K562 (cell line): ENCODE measurements around the gene ZNF180. TPM values are rescaled to one million over a fixed set of nuclear protein-coding genes. Genes with fewer than 3 reads are reported as not detected.
A peak's percentile ranks its signal among the peaks of the same experiment; 100 is the strongest.

Source experiments
- ATF1 ChIP-seq, 2 experiments: fragments of 450-650 bp in 1 of 2; IDR thresholded peaks; 2 replicates each; pipeline ENCODE4 v1.6.1; 2016; ENCODE audit warnings: missing compliant biosample characterization in 1 of 2, missing genetic modification characterization in 1 of 2
- BACH1 ChIP-seq: fragments of 200-800 bp; sonication (Bioruptor generic); IDR thresholded peaks from 2 replicates; pipeline ENCODE4 v1.6.1; 2016; ENCODE audit warnings: missing genetic modification characterization, missing compliant biosample characterization
- CC2D1A ChIP-seq: fragments of 450-650 bp; IDR thresholded peaks from 2 replicates; pipeline ENCODE4 v1.6.1; 2017; ENCODE audit warnings: mild to moderate bottlenecking
- ELF4 ChIP-seq: fragments of 450-650 bp; formaldehyde crosslinking; IDR thresholded peaks from 2 replicates; pipeline ENCODE4 v1.4.0; 2022; ENCODE audit warnings: missing genetic modification characterization
- HDAC8 ChIP-seq: fragments of 450-650 bp; IDR thresholded peaks from 2 replicates; pipeline ENCODE4 v1.6.1; 2016; ENCODE audit warnings: mild to moderate bottlenecking, missing genetic modification characterization, moderate library complexity, missing compliant biosample characterization
- ILK ChIP-seq: fragments of 450-650 bp; IDR thresholded peaks from 2 replicates; pipeline ENCODE4 v1.6.1; 2016; ENCODE audit warnings: missing genetic modification characterization, low read depth, mild to moderate bottlenecking, missing compliant biosample characterization, moderate library complexity, borderline replicate concordance
- JUND ChIP-seq, 2 experiments: IDR thresholded peaks; 2 replicates in 1 of 2; 3 replicates in 1 of 2; pipeline ENCODE4 v1.6.1; 2011; ENCODE audit warnings: borderline replicate concordance in 2 of 2, low read depth in 2 of 2, low read length in 2 of 2, improper control_type of control experiment in 1 of 2, missing biosample characterization in 1 of 2, missing genetic modification characterization in 1 of 2, missing genetic modification reagents in 1 of 2
- MEIS2 ChIP-seq: fragments of 450-650 bp; IDR thresholded peaks from 2 replicates; pipeline ENCODE4 v1.6.1; 2014; ENCODE audit warnings: mild to moderate bottlenecking; ENCODE audit not compliant: partially characterized antibody
- MXI1 ChIP-seq: IDR thresholded peaks from 2 replicates; pipeline ENCODE4 v1.6.1; 2011; ENCODE audit warnings: low read depth, mild to moderate bottlenecking, improper control_type of control experiment, low read length
- RBFOX2 ChIP-seq: fragments of 200-400 bp; formaldehyde crosslinking; IDR thresholded peaks from 2 replicates; pipeline ENCODE4 v1.6.1; 2017; ENCODE audit warnings: low read depth, mild to moderate bottlenecking, low read length, moderate library complexity
- SNIP1 ChIP-seq: fragments of 450-650 bp; IDR thresholded peaks from 2 replicates; pipeline ENCODE4 v1.7.1; 2017; ENCODE audit warnings: low read depth, mild to moderate bottlenecking
- ZNF445 ChIP-seq: fragments of 250-450 bp; sonication (Bioruptor Pico); IDR thresholded peaks from 2 replicates; pipeline ENCODE4 v1.4.0; 2020; ENCODE audit warnings: low read depth, mild to moderate bottlenecking, moderate library complexity
- ZNF644 ChIP-seq: fragments of 200-800 bp; sonication (Bioruptor generic); IDR thresholded peaks from 2 replicates; pipeline ENCODE4 v1.6.1; 2016; ENCODE audit warnings: low read depth, missing genetic modification characterization, missing compliant biosample characterization
- polyA plus RNA-seq, 8 experiments: library from polyadenylated mRNA; depleted of rRNA in 4 of 8; stranded (reverse) in 5 of 8; unstranded in 3 of 8; fragments of >200 nt; fragmentation: Nextera tagmentation in 2 of 8; fragmentation: Illumina TruSeq in 1 of 8; extraction: Ambion mirVana in 2 of 8; extraction: Trizol in 1 of 8; gene quantifications; 2 replicates each; pipeline versions ENCODE4 v1.2.1 to v1.2.3, GENCODE V29; 2011 to 2014; ENCODE audit warnings: inconsistent platforms in 1 of 8, missing spikeins in 1 of 8
- total RNA-seq, 7 experiments: library from RNA; depleted of rRNA in 6 of 7; stranded (reverse); fragments of >200 nt in 6 of 7; fragmentation: Illumina TruSeq in 2 of 7; extraction: Trizol in 2 of 7; gene quantifications; 2 replicates each; pipeline versions ENCODE4 v1.2.1 to v1.2.3, GENCODE V29; 2011 to 2021; ENCODE audit warnings: low replicate concordance in 1 of 7
- TF ChIP-seq, protein P1 (sequence below): IDR thresholded peaks from 2 replicates; pipeline ENCODE4 v1.6.1; 2016; ENCODE audit warnings: missing genetic modification characterization, missing compliant biosample characterization
- TF ChIP-seq, protein P2 (sequence below): sonication (generic); formaldehyde crosslinking; IDR thresholded peaks from 2 replicates; pipeline ENCODE4 v1.8.0; 2022; ENCODE audit warnings: missing genetic modification reagents, mild to moderate bottlenecking, borderline replicate concordance
- TF ChIP-seq, protein P3 (sequence below), 2 experiments: fragments of 200-800 bp in 1 of 2; sonication (Bioruptor generic) in 1 of 2; sonication (generic) in 1 of 2; formaldehyde crosslinking in 1 of 2; IDR thresholded peaks in 1 of 2; conservative IDR thresholded peaks in 1 of 2; 2 replicates each; pipeline versions ENCODE4 v1.5.0 to v1.6.1; 2016 to 2020; ENCODE audit warnings: missing compliant biosample characterization in 1 of 2, missing genetic modification characterization in 1 of 2, missing genetic modification reagents in 1 of 2
- TF ChIP-seq, protein P4 (sequence below): fragments of 250-450 bp; sonication (Bioruptor Pico); IDR thresholded peaks from 2 replicates; pipeline ENCODE4 v1.4.0; 2020; ENCODE audit warnings: mild to moderate bottlenecking, moderate library complexity, borderline replicate concordance

ZNF180 gene
- total and polyA plus RNA-seq, 9 of the 15 experiments (the other 6 are each of a cell fraction or from before 2014, with no cell fraction given): 1.8 to 8.7 (median 5.9) TPM

DNA sequence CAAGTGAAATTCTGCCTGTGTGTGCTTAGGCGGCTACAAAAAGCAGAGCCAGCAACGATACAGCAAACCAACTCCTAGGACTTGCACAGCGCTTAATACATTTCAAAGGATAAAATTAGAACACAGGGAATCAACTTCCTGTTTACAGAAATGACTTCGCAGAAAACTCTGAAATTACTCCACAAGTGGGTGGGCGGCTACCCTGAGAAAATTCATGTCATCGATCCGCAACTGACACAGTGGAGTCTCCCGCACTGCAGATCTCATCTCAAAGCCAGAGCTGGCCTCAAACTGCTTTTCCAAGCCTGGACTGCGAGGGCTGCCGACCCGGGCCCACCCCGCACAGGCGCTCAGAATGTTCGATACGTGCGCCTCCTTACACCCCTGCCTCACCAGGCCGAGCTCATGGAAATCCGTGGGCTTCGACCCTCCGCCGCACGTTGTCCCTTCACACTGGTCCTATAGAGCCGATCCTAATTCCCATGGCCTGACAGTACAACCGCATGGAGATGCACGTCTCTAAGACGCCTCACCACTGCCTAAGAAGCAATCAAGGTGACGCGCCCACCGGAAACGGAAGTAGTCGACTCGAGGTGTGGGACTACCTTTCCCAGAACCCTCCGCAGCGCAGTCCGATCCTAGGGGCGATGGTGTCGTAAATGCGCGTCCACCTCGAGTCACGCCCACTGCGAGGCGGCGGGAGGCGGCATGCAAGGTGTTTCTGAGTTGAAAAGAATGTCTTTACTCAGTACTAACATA is 52.2 kb downstream of the ZNF180 start, which contains the start of gene ZNF229 (continued):
- TF ChIP-seq RBFOX2 (peak; percentile 59), ZNF644 (no peak), CC2D1A (no peak), ATF1 (CRISPR knock-in tag; IDR thresholded peaks at IDR 0.05) (no peak), ATF1 (tag; IDR thresholded peaks at IDR 0.05) (peak; percentile 85), JUND (IDR thresholded peaks at IDR 0.05; ENCODE audit: borderline replicate concordance, low read depth, low read length) (no peak), JUND (tag; IDR thresholded peaks at IDR 0.05; ENCODE audit: borderline replicate concordance, low read depth, low read length) (0 out of 3 replicates have a peak, but pooled peaks have one; percentile 14), ILK (tag) (no peak), BACH1 (no peak), ELF4 (CRISPR knock-in tag) (no peak), MXI1 (no peak), ZNF445 (CRISPR knock-in tag) (no peak), MEIS2 (no peak), HDAC8 (tag) (no peak), SNIP1 (no peak)
- TF ChIP-seq, protein P1, sequence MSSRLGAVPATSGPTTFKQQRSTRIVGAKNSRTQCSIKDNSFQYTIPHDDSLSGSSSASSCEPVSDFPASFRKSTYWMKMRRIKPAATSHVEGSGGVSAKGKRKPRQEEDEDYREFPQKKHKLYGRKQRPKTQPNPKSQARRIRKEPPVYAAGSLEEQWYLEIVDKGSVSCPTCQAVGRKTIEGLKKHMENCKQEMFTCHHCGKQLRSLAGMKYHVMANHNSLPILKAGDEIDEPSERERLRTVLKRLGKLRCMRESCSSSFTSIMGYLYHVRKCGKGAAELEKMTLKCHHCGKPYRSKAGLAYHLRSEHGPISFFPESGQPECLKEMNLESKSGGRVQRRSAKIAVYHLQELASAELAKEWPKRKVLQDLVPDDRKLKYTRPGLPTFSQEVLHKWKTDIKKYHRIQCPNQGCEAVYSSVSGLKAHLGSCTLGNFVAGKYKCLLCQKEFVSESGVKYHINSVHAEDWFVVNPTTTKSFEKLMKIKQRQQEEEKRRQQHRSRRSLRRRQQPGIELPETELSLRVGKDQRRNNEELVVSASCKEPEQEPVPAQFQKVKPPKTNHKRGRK (tag): no peak
- TF ChIP-seq, protein P2, sequence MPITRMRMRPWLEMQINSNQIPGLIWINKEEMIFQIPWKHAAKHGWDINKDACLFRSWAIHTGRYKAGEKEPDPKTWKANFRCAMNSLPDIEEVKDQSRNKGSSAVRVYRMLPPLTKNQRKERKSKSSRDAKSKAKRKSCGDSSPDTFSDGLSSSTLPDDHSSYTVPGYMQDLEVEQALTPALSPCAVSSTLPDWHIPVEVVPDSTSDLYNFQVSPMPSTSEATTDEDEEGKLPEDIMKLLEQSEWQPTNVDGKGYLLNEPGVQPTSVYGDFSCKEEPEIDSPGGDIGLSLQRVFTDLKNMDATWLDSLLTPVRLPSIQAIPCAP: no peak
- TF ChIP-seq, protein P3, sequence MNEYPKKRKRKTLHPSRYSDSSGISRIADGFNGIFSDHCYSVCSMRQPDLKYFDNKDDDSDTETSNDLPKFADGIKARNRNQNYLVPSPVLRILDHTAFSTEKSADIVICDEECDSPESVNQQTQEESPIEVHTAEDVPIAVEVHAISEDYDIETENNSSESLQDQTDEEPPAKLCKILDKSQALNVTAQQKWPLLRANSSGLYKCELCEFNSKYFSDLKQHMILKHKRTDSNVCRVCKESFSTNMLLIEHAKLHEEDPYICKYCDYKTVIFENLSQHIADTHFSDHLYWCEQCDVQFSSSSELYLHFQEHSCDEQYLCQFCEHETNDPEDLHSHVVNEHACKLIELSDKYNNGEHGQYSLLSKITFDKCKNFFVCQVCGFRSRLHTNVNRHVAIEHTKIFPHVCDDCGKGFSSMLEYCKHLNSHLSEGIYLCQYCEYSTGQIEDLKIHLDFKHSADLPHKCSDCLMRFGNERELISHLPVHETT (CRISPR knock-in tag; conservative IDR thresholded peaks at IDR 0.05 in 1 of 2, IDR thresholded peaks at IDR 0.05 in 1 of 2): no peak
- TF ChIP-seq, protein P4, sequence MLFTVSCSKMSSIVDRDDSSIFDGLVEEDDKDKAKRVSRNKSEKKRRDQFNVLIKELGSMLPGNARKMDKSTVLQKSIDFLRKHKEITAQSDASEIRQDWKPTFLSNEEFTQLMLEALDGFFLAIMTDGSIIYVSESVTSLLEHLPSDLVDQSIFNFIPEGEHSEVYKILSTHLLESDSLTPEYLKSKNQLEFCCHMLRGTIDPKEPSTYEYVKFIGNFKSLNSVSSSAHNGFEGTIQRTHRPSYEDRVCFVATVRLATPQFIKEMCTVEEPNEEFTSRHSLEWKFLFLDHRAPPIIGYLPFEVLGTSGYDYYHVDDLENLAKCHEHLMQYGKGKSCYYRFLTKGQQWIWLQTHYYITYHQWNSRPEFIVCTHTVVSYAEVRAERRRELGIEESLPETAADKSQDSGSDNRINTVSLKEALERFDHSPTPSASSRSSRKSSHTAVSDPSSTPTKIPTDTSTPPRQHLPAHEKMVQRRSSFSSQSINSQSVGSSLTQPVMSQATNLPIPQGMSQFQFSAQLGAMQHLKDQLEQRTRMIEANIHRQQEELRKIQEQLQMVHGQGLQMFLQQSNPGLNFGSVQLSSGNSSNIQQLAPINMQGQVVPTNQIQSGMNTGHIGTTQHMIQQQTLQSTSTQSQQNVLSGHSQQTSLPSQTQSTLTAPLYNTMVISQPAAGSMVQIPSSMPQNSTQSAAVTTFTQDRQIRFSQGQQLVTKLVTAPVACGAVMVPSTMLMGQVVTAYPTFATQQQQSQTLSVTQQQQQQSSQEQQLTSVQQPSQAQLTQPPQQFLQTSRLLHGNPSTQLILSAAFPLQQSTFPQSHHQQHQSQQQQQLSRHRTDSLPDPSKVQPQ: no peak
